Fibroblast of skin of right quadriceps (primary cell): ENCODE measurements around the gene TMUB1.

Experiments used
- DNase-seq: peaks from one replicate; pipeline ENCODE4 v3.0.0-alpha.2; 2013

TMUB1 gene

DNA sequence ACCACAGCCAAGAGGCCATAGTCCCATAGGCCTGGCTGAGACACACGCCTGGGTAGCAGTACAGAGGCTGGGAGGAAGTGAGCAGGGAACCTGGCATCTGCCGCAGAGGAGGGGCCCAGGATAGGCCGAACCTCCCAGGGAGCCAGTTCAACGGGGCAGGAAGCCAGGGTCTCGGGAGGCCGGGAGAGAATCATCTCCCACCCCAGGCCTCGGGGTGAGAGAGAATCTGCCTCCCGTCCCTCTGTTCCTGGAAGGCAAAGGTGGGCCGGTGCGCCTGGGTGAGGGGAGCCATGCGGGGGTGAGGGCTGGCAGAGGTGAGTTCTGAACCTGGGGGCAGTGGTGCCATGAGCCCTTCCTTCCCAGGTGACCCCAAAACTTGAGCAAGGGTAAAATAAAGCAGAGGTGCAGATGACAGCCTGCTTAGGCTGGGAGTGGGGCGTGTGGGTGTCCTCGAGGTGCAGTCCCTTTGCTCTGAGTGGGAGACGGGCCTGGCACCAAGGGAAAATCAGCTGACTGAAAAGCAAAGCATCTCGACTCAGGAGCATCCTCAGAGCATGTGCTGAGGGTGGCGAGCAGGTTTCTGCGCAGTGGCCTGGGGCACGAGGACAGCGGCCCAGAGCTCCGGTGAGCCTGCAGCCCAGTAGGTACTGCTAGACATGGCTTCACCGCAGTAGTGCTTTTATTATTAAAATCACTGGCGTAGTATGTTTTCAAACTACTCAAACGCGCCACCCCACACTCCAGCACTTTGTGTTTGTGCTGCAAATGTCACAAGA lies 18.5 kb upstream of the TMUB1 start:
- DNase-seq: no peak

DNA sequence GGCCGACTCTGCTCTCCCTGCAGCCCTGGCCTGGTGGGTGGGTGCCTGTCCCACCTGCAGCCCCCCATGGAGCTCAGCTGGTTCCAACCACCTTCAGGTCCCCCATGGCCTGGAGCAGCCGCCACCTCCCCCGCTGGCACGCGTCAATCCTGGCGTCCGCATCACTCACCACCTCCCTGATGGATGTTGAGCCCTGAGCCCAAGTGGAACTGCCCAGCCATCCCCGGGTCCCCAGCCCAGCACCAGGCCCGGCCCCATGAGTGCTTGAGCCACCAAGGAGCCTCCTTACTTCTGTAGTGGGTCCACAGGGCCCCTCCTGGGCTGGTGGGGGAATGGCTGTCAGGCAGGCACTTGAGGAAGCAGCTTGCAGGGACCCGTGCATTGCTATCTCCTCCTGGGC lies 17.6 kb upstream of the TMUB1 start:
- no peak for DNase-seq

DNA sequence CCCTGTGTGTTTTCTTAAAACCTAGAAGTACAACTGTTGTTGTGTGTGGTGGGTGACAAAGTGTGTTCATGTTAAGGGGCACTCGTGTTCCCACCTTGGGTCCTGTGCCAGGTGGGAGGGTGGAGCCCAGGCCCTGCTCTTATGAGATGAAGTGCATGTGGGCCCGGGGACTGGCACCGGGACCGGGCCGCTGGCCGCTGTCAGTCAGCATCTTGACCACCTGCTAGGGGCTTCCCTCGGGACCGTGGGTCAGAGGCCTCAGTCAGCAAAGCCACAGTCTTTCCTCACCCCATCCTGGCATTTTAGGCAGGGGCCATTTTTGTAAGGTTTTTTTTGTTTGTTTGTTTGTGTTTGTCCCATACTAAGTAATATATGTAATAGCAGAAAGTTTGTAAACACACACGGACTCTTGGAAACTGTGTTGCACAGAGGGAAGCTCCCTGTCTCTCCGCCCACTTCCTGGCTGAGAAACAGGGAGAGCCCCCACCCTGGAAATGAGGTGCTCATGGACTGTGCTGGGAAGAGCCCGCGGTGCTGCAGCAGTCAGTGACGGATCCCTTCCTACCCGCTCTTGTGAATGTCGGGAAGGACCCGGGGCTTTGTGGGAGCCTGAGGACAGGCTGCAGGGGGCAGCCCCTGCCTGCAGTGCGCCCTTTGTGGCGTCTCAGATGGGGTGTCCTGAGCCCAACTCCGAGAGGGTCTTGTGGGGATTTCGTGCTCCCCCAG lies 16.4 kb upstream of the TMUB1 start:
- no peak for DNase-seq

- DNase-seq: no peak
Measured at GRCh38 chr7:151095828-151096475, 12.7 kb upstream of the TMUB1 start.

- no peak for DNase-seq
Measured at GRCh38 chr7:151095123-151095797, 12.0 kb upstream of the TMUB1 start.

DNA sequence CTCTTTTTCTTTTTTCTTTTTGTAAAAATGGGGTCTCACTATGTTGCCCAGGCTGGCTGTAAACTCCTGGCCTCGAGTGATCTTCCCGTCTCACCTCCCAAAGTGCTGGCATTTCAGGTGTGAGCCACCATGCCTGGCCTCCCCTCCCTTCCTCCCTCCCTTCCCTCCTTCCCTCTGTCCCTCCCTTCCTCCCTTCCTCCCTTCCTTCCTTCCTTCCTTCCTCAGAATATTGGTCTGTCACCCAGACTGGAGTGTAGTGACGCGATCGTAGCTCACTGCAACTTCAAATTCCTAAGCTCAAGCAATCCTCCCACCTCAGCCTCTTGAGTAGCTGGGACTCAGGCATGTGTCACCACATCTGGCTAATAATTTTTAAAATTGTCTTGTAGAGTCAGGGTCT lies 11.4 kb upstream of the TMUB1 start:
- no peak for DNase-seq

DNA sequence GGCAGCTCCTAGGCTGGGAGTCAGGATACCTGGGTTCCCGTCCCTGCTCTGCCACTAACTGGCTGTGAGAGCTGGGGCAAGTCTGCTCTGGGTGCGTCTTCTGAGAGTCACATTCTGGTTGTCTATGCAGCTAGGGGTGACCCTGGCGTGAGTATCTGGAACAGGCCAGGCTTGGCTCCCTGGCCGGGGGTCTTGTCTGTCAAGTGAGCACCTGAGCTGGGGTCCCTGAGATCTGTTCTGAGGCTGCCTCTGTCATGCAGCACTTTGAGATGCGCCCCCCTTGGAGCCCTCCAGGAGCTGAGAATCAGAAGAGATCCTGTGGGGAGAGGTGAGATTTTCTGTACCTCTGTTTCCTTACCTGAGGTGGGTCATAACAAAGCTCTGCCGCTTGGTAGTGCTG lies 10.5 kb upstream of the TMUB1 start:
- no peak for DNase-seq

DNA sequence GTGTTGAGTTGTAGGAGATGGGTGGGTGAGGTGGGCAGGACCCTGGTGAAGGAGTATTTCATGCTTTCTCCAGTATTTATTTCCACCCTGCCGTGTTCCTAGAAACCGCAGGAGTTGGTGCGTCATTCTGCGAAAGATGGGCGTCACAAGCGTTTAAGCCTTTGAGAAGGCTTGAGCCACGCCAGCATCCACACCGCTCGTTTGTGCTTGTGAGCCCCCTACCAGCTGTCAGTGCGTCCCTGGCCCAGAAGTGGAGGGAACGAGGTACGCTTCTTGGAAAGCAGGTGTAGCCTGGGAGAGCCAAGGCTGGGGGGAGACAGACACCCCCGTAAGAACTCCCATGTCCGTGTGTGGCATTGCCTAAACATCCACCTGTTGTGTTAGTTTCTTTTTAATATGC lies 8.7 kb upstream of the TMUB1 start:
- DNase-seq: no peak

DNA sequence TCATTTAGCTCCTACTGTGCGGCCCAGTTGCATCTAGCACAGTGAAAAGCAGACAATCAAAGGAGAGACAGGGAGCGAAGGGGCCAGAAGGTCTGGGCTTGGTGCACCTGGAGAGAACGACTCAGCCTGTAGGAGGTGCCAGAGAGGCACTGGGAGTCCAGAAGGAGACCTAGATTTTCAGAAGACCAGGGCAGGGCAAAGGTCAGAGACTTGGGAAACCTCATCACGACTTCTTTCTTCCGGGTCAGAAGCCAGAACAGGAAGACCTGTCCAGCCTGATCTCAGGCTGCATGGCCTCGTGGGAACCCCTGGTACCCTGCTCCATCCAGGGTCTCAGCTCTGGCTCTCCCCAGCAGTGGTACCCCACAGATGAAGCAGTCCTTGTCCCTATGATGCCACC lies 8.1 kb upstream of the TMUB1 start:
- DNase-seq: no peak

- DNase-seq: no peak
Measured at GRCh38 chr7:151091003-151091402, 7.7 kb upstream of the TMUB1 start.

GRCh38 chr7:151089893-151090730 lies 6.8 kb upstream of the TMUB1 start:
- no peak for DNase-seq

GRCh38 chr7:151088856-151089699 lies 5.8 kb upstream of the TMUB1 start:
- no peak for DNase-seq

- peak; percentile 44 for DNase-seq
Measured at GRCh38 chr7:151088019-151088855, 4.9 kb upstream of the TMUB1 start.

DNA sequence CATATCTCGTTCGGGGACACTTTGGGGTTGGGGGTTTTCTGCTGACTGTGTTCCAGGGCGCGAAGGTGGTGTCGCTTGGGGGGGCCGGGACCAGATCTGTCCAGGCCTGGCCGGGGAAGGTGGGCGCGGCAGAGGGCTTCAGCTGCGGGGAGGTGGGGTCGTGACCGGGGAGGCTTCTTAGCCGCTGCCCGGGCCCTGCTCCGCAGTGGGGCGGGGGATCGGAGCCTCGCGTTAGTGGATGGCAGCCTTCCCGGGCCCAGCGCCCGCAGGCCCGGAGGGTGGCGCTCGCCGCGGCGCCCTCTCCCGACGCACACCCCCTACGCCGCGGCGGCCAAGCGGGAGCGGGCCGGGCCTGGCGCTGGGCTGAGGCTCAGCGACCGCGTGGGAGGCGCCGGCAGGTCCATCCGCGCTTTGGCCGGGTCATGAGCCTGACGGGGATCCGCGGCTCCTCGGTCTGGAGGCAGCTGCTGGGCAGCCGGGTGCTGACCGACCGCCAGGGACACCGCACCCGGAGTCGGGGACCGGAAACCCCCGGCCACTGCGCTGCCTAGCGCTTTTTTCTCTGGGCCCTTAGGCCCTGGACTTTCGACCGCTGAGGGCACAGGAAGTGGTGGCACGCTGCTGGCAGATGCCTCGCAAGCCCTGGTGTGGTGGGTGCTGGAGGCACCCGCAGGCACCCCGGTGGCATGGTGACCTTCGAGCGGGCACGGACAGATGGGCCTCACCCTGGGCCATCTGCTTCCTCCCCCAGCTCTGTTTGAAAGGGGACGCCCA lies 4.1 kb upstream of the TMUB1 start:
- DNase-seq: no peak

DNA sequence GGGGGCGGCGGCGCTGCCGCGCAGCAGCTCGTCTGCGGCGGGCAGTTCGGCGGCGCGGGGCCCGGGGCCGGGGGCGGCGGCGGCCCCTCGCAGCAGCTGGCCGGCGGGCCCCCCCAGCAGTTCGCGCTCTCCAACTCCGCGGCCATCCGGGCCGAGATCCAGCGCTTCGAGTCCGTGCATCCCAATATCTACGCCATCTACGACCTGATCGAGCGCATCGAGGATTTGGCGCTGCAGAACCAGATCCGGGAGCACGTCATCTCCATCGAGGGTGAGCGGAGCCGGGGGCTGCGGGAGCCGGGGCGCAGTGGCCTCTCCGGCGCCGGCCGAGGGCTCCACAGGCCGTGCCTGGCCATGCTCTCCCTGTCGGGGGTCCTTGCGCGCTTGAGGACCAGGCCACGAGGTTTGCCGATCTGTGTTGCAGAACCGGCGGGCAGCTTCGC lies 3.5 kb upstream of the TMUB1 start:
- no peak for DNase-seq

- DNase-seq: peak; percentile 74
Measured at GRCh38 chr7:151085691-151086620, 2.7 kb upstream of the TMUB1 start, which contains the start of gene AGAP3. Gene AGAP3, plus strand, starts transcription at chr7:151086475. Its CDS starts 267 bp downstream, at chr7:151086742.

- DNase-seq: no peak
Measured at GRCh38 chr7:151085329-151085690, 2.0 kb upstream of the TMUB1 start.

DNA sequence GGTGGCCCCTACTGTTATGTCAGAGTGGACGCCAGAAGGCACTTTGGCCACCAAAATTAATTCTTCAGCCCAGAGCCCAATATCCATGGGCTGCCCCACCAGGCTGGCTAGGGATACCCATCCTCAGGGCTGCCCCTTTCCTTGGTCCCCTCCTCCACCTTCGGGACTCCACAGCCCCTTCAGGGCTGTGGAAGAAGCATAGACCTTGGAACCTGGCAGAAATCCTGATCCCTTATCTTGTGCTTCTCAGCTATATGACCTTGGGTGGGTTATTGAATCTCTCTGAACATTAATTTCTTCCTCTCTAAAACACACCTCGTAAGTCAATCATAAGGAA lies 499 bp upstream of the TMUB1 start:
- no peak for DNase-seq
